ENCODE results near the gene ZBTB44.

ZBTB44 gene

GRCh38 chr11:130314750-130315285 is at the start of gene ZBTB44:
Gene ZBTB44 (minus strand): TSS chr11:130314917. CDS start chr11:130261873, 53,044 bp downstream.
- DNase-seq (ENCODE audit: low read depth, low spot score) = peak; percentile 80

DNA sequence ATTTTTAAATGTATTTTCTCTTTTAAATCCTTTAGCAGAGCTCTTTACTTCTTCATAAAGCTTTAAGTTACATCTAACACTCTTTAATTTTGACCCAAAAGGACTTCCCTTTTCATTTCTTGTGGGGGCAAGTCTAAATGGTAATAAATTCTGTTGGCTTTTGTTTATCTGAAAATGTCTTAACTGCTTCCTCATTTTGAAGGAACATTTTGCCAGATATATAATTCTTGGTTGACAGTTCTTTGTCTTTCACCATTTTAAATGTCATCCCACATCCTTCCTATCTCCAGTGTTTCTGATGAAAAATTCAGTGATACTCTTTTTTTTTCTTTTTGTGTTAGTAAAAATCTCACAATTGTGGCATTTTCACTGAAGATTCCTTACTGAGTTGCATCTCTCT is 44.7 kb upstream of the ZBTB44 start:
- no peak for DNase-seq (ENCODE audit: low read depth, low spot score)

DNA sequence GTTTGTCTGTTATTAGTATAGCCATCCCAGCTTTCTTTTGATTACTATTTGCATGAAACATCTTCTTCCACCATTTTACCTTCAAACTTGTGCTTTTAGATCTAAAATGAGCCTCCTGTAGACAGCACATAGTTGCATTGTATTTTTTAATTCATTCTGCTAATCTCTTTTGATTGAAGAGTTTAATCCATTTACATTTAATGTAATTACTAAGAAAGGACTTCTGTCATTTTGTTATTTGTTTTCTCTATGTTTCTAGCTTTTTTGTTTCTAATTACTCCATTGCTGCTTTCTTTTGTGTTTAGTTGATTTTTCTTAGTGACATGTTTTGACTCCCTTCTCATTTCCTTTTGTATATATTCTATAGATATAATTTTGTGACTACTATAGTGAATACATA is 43.7 kb upstream of the ZBTB44 start:
- DNase-seq (ENCODE audit: low read depth, low spot score) = no peak

- DNase-seq (ENCODE audit: low read depth, low spot score) = no peak
Observed at GRCh38 chr11:130347261-130347660, 32.5 kb upstream of the ZBTB44 start.

- DNase-seq (ENCODE audit: low read depth, low spot score) = no peak
Observed at GRCh38 chr11:130344841-130345240, 30.1 kb upstream of the ZBTB44 start.

DNA sequence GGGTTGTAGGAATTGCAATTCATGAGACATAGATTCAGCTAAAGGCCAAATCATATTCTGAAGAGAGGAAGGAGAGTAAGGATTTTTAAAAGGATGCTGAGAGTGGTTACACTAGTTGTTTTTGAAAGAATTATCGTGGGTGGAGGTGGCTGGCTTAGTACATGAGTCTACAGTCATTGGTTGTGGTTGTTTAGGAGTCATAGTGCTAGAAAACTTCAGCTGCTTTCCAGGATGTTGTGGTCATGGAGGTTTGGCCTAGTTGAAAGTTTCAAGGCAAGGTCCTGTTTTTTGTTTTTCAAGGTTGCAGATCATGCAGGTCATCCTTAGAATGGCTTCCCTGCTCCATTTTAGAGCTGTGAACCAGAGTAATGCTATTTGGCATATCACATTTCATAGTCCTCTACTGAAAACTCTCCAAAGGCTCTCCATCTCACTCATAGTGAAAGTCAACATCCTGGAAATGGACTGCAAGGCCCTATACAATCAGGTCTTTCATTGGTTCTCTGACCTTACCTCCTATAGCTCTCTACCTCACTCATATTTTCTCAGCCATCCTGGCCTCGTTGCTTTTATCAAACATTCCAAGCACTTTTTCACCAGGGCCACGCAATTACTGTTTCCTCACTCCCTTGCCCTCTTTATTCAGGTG is 26.1 kb upstream of the ZBTB44 start:
- no peak for DNase-seq (ENCODE audit: low read depth, low spot score)

DNA sequence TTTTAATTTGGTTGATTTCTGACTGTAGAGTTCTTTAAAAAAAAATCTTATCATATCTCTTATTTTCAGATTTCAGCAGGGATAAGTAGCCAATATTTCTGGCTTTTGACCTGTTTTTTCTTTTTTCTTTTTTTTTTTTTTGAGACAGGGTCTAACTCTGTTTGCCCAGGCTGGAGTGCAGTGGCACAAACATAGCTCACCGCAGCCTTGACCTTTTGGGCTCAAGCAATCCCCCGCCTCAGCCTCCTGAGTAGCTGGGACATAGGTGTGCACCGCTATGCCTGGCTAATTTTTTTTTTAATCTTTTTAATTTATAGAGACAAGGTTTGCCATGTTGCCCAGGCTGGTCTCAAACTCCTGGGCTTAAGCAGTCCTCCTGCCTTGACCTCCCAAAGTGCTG is 23.9 kb upstream of the ZBTB44 start:
- no peak for DNase-seq (ENCODE audit: low read depth, low spot score)

GRCh38 chr11:130337281-130338089 is 22.8 kb upstream of the ZBTB44 start:
- DNase-seq (ENCODE audit: low read depth, low spot score) = no peak

DNA sequence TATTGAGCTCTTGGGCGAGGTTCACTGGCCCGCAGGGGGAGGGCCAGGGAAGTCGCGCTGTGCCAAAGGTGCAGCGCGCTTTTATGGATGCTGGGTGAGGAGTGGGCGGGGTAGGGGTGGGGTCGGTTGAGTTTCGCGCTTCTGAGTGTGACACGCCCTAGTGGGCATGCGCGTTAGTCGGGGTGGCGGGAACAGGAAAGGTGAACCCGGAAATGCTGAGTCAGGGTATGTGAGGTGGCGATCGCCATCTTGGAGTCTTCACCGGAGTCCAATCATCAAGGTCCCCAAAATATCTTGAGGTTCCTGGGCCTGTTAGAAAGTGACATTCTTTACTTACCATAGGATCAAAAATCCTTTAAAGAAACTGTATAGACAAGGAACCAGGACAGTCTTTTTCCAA is 16.7 kb upstream of the ZBTB44 start:
- peak; percentile 29 for DNase-seq (ENCODE audit: low read depth, low spot score)

- DNase-seq (ENCODE audit: low read depth, low spot score) = no peak
Observed at GRCh38 chr11:130330101-130330684, 15.5 kb upstream of the ZBTB44 start.

- DNase-seq (ENCODE audit: low read depth, low spot score) = no peak
Observed at GRCh38 chr11:130328420-130328819, 13.7 kb upstream of the ZBTB44 start.

DNA sequence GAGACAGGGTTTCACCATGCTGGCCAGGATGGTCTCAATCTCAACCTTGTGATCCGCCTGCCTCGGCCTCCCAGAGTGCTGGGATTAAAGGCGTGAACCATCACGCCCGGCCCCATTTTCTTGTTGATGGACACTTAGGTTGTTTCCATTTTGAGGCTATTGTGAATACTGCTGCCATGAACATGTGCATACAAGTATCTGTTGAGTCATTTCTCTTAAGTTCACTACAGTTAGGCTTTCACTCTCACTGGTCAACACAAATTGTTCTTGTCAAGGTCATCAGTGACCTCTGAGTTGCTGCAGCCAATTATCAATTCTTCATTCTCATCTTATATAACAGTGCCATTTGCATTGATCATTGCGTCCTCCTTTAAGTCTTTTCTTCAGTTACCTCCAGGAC is 13.0 kb upstream of the ZBTB44 start:
- DNase-seq (ENCODE audit: low read depth, low spot score) = no peak

- DNase-seq (ENCODE audit: low read depth, low spot score) = no peak
Observed at GRCh38 chr11:130325691-130326090, 11.0 kb upstream of the ZBTB44 start.

DNA sequence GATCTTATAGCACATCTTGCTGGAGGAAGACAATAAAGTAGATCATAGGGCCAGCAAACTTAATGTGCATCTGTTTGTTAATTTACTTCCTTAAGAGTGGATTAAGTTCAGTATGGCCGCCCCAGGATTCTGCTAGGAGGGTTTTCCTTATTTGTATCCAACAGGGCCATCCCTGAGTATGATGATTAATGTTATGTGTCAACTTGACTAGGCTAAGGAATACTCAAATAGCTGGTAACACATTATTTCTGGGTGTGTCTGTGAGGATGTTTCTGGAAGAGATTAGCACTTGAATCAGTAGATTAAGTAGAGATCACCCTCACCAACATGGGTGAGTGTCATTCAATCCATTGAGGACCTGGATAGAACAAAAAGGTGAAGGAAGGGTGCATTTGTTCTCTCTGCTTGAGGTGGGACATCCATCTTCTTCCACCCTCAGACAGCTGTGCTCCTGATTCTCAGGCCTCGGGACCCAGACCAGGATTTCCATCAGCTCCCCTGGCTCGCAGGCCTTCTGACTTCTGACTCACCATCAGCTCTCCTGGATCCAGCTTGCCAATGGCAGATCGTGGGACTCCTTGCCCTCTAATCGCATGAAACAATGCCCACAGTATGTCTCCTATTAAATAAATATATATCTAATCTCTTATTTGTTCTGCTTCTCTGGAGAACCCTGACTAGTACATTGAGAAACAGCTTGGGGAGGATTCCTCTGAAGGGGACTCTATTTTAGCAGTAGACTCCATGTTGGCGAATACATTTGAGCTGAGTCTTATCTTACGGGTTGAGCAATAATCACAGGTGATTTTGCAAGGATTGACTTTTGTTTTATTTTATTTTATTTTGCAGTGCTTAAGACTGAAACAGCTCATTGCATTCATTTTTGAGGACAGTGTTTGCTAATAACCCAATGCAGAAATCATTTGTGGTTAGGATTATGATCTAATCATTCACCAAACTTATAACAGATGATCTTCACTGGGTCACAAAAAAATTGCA is 9.0 kb upstream of the ZBTB44 start:
- no peak for DNase-seq (ENCODE audit: low read depth, low spot score)

GRCh38 chr11:130322126-130322525 is 7.4 kb upstream of the ZBTB44 start:
- no peak for DNase-seq (ENCODE audit: low read depth, low spot score)

DNA sequence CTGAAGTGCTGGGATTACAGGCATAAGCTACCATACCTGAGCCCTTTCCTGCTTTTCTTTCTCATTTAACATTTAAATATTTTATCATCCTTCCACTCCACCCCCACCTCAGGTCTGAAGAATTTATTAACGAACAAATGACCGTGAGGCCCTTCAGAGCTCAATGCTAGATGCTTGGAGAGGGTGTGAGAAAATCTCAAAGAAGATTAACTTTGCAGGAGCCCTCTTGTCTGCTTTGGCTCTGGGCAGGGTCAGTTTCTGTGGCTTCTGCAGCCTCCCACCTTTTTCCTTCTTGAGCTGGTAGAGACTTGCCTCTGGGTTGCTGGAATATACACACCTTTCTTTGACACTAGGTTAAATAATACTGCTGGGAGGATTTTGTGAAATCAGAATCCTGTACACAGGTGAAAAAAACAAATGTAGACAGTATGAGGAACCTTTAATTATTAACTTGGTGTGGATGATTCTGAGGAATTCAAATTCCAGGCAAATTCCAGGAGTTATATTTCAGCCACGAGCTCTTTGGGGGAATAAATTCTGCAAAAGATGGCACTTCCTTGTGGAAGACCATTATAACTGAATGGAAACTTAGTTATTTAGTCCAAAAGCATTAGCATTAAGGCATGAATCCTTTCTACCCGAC is 3.4 kb upstream of the ZBTB44 start:
- no peak for DNase-seq (ENCODE audit: low read depth, low spot score)

- peak; percentile 46 for DNase-seq (ENCODE audit: low read depth, low spot score)
Observed at GRCh38 chr11:130315354-130315970, 745 bp upstream of the ZBTB44 start.

- peak; percentile 59 for DNase-seq (ENCODE audit: low read depth, low spot score)
Observed at GRCh38 chr11:130314184-130314749, 450 bp downstream of the ZBTB44 start.

DNA sequence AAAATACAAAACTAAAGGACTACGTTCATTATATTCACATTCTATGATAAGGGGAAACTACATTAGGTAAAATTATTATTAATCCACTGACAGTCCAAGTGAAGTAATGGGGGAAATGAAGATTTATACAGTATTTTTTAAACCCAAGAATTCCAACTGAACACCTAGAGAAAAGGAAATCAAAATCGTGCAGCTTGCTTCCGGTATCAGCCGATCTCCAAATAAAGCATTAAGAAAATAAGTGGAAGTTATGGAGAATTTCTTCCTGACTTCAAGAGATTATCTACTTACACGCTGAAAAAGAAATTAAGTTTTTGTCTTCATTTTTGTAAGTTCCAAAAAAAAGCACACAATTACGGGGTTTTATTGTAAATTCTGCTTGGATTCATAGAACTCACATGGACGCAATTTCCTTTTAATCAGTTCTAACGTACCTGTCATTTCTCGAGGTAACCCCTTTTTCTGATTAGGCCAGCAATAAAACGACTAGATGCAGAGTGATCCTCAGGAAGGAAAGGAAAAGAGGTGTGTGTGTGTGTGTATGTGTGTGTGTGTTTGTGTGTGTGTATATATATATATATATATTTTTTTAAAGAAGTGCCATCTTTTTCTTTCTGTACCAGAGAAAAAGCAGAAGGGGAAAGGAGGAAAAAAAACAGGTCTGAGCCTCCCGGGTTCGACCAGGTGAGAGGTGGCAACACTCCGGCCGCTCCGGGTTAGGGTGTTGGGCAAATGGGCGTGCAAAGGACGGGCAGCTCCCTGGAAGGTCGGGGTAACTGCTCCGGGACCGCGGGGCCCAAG is 1.1 kb downstream of the ZBTB44 start:
- no peak for DNase-seq (ENCODE audit: low read depth, low spot score)

All from ELF-1 (cell line).